Measurements from ENCODE around the gene CPLX1.
"Not testable (repeated sequence)": the region's sequence is repeated elsewhere in the genome, so short reads cannot be mapped to it uniquely, and the experiment has no call there.

CPLX1 gene

DNA sequence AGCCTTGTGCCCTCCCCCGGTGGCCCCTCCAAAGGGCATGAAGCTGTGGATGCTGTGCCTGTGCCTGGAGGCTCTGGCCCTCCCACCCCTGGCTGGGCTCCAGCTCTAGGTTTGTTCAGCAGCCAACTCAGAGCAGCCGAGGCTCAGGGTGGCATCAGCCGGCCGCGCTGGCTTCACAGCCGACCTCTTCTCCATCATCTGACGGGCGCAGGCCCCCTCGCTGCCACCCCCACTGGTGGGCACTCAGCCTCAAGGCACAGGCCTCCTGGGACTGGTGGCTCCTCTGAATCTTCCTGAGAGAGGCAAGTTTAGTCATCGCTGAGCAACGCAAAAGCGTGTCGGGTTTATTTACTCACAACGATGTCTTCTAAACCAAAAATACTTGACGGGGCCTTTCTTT is 74.3 kb downstream of the CPLX1 start:
- DNase-seq, result no peak

DNA sequence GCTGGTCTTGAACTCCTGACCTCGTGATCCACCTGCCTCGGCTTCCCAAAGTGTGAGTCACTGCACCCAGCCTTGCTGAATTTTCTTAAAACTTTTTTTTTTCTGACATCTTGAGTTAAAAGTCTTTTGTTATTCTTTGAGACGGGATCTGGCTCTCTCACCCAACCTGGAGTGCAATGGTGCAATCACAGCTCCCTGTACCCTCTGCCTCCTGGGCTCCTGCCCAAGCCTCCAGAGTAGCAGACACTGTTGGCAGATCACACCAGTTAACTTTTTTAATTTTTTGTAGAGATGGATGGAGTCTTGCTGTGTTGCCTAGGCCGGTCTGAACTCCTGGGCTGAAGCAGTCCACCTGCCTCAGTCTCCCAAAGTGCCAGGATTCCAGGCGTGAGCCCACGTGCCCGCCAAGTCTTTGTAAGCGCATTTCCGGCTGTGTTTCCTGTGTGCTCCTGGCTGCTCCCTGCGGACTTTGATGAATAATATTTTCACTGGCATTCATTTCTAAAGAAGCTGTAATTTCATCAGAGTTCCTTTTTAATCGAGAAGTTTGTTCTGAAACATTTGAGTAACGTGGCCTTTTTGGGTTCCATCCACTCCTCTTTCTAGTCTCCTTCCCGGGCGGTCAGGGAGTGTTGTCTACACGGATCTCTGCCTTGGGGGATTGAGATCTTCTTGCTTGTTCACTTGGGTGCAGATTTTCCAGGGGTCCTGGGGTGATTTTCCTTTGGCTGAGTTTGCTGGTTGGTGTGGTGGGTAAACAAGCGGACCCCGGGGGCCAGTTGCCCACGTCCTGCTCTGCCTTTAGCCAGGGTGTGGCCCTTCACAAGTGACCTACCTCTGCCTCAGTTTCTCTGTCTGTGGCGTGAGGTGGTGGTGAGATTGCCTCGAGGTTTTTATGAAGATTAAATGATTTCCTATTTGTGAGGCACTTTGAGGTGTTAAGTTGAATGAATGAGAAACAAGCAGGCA is 75.9 kb downstream of the CPLX1 start:
- DNase-seq, result no peak

GRCh38 chr4:748461-748860 is 77.5 kb downstream of the CPLX1 start:
- DNase-seq, result no peak

- no peak for DNase-seq
Observed at GRCh38 chr4:747546-748170, 78.3 kb downstream of the CPLX1 start.

DNA sequence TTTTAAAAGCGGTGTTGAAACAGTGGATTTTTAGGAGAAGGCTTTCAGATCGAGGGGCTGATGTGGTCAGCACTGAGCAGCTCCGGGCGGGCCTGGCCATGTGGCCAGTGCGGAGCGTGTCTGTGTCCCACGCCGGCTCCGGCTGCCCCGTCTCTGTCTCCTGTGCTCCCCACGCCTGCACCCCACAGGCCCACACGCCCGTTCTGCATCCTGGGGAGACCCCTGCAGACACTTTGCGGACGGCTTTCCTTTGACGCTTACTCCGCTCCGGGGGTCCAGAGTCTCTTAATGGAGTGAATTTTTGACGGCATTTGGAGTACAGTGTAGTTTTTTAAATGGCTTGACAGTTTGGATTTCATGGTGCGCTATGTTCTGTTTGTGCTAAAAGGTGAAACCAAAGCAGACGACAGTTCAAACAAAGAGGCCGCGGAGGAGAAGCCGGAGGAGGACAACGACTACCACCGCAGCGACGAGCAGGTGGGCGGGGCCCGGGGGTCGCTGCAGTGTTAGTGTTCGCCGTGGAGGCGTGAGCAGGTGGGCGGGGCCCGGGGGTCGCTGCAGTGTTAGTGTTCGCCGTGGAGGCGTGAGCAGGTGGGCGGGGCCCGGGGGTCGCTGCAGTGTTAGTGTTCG is 81.6 kb downstream of the CPLX1 start:
- no peak for DNase-seq

GRCh38 chr4:743463-744211 is 82.3 kb downstream of the CPLX1 start:
- no peak for DNase-seq

DNA sequence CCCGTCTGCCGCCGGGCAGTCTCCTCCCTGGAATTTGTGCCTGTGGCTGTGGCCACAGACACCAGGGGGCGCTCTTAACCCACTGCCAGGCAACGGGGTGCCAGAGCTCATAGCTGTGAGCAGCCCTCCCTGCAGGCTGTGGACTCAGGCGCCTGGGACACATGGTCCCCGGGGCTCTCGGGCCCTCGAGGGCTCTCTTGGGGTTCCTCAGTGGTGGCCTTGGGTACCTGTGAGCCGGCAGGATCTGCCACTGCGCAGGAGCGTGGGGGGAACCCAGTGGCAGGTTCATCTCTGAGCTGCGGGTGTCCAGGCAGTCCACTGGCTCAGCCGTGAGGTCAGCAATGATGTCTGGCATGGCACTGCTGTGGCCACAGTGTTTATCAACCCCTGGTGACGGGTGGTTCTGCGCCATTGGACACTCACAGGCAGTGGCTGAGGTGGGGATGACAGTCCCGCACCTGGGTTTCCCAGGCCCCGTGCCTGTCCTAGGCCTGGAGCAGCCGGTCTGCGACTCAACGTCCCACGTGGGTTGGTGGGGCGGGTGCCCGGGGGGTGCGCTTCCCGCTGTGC is 83.1 kb downstream of the CPLX1 start:
- no peak for DNase-seq

- DNase-seq, result no peak
Observed at GRCh38 chr4:742096-742741, 83.7 kb downstream of the CPLX1 start.

- DNase-seq, result no peak
Observed at GRCh38 chr4:740656-741282, 85.2 kb downstream of the CPLX1 start.

DNA sequence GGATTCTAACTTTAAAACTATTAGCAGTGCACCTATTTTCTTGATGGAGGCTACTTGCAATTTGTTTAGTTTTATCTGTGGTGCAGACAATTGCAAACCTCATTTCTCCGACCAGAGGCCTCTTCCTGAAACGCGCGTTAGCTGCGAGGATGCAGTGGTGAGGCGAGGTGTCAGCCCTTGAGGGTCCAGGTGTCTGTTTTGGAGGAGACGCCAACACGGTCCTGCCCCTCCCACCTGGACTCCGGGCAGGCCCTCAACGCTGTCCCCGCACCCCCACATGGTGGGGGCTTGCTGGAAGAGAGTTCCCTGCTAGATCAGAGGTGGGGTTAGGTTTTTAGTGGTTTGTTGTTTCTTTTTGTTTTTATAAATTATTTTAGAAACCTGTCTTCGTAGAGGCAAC is 85.9 kb downstream of the CPLX1 start:
- no peak for DNase-seq

GRCh38 chr4:739569-739968 is 86.4 kb downstream of the CPLX1 start:
- DNase-seq, result no peak

DNA sequence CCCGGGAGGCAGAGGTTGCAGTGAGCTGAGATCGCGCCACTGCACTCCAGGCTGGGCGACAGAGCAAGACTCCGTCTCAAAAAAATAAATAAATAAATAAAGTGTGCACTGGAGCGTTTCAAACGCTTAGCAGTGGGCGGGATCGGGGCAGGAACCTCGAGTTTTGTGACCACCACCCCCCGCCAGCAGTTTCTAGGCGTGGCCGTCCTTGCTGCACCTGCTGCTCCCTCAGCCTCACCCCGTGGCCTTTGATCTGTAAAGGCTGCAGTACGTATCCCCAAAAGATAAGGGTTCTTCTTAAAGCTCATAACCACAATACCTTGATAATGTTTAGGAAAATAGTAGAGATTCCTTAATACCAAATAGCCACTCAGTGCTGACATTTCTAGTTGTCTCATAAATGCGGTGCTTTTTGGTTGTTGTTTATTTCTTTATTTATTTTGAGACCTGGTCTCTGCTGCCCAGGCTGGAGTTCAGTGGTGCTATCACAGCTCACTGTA is 87.1 kb downstream of the CPLX1 start:
- DNase-seq, result no peak

GRCh38 chr4:736561-736960 is 89.4 kb downstream of the CPLX1 start:
- not testable (repeated sequence) for DNase-seq

GRCh38 chr4:735583-735982 is 90.3 kb downstream of the CPLX1 start:
- DNase-seq, result no peak

All from DMS153 (cell line).